GM12864 (cell line): ENCODE data around the gene GFRA1.

Experiments used
- DNase-seq: peaks from one replicate; pipeline ENCODE4 v3.0.0-alpha.2; 2011; ENCODE audit warnings: low read depth
- H3K4me3 ChIP-seq: 2 replicates; pipeline ENCODE4 v1.5.1; 2011; ENCODE audit warnings: mild to moderate bottlenecking, low read depth, low read length, control low read depth
- TF ChIP-seq, protein P1 (sequence below): IDR thresholded peaks from 2 replicates; pipeline ENCODE4 v1.5.1; 2011; ENCODE audit warnings: low read depth, mild to moderate bottlenecking, moderate library complexity, low read length, control low read depth, inconsistent platforms; ENCODE audit errors: missing control alignments

The GFRA1 gene

GRCh38 chr10:116049974-116050304, 223.1 kb downstream of the GFRA1 start:
- TF ChIP-seq, protein P1, sequence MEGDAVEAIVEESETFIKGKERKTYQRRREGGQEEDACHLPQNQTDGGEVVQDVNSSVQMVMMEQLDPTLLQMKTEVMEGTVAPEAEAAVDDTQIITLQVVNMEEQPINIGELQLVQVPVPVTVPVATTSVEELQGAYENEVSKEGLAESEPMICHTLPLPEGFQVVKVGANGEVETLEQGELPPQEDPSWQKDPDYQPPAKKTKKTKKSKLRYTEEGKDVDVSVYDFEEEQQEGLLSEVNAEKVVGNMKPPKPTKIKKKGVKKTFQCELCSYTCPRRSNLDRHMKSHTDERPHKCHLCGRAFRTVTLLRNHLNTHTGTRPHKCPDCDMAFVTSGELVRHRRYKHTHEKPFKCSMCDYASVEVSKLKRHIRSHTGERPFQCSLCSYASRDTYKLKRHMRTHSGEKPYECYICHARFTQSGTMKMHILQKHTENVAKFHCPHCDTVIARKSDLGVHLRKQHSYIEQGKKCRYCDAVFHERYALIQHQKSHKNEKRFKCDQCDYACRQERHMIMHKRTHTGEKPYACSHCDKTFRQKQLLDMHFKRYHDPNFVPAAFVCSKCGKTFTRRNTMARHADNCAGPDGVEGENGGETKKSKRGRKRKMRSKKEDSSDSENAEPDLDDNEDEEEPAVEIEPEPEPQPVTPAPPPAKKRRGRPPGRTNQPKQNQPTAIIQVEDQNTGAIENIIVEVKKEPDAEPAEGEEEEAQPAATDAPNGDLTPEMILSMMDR = no peak
- DNase-seq = no peak
- H3K4me3 ChIP-seq = no peak overlapping the region

DNA sequence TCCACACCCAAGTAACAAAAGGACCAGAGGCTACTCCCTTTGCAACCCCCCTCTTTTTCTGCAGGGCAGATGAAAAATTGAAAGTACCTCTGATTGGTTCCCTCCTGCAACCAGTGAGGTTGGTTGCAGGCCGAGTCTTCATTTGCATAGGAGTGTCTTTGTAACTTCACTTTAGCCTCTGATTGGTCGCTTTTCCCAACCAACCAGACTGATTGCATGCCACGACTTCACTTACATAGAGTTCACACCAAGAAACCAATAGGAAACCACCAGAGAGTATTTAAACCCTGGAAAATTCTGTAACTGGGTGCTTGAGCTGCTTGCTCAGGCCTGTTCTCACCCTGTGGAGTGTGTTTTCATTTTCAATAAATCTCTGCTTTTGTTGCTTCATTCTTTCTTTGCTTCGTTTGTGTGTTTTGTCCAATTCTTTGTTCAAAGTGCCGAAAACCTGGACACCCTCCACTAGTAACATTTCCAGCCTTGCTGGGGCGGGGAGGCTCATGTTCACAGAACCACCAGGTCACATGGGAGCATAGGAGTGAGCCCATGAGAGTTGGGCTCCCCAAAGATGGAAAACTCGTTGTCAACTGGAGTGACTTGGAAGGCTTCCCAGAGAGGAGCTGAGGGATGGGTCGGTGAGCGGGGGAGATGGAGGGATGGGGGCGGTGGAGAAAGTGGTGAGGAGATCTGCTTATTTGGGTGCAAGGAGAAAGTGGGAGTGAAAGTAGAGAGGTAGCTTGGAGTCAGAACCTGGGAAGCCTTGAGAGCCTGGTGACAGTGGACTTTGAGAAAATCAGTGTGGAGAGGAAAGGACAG, 223.6 kb downstream of the GFRA1 start:
- no peak overlapping the region for H3K4me3 ChIP-seq
- TF ChIP-seq, protein P1 = no peak
- DNase-seq = no peak

GRCh38 chr10:116045366-116046356, 227.3 kb downstream of the GFRA1 start:
- TF ChIP-seq, protein P1 = no peak
- DNase-seq = no peak
- no peak overlapping the region for H3K4me3 ChIP-seq

- no peak for DNase-seq
- TF ChIP-seq, protein P1 = no peak
- H3K4me3 ChIP-seq = no peak overlapping the region
Observed at GRCh38 chr10:116044801-116045248, 228.2 kb downstream of the GFRA1 start.

GRCh38 chr10:116043861-116044260, 229.1 kb downstream of the GFRA1 start:
- TF ChIP-seq, protein P1 = no peak
- no peak for DNase-seq

GRCh38 chr10:116043304-116043703, 229.7 kb downstream of the GFRA1 start:
- no peak overlapping the region for H3K4me3 ChIP-seq
- TF ChIP-seq, protein P1 = no peak
- DNase-seq = no peak

More at GRCh38 chr10:116043861-116044260, 229.1 kb downstream of the GFRA1 start:
- no peak overlapping the region for H3K4me3 ChIP-seq
